Thymus (tissue), 11 donors: ENCODE measurements around the gene TXNRD1. TPM values are rescaled to one million over a fixed set of nuclear protein-coding genes. Genes with fewer than 3 reads are reported as not detected.

ENCODE experiments used
- DNase-seq, 9 donors: peaks; one replicate each; pipeline ENCODE4 v3.0.0-alpha.2; 2013; ENCODE audit warnings: low spot score in 9 of 9, low read depth in 6 of 9, missing footprints in 1 of 9
- H3K27ac ChIP-seq, 2 donors: one replicate each; pipeline ENCODE4 v1.5.1; 2013; ENCODE audit warnings: control low read depth in 1 of 2, low read depth in 1 of 2, low read length in 1 of 2, mild to moderate bottlenecking in 1 of 2, moderate library complexity in 1 of 2
- H3K27me3 ChIP-seq, 2 donors: one replicate each; pipeline ENCODE4 v1.5.1; 2013; ENCODE audit warnings: low read length in 1 of 2; ENCODE audit not compliant: control insufficient read depth in 2 of 2, insufficient read depth in 1 of 2
- H3K36me3 ChIP-seq, 2 donors: one replicate each; pipeline ENCODE4 v1.5.1; 2013; ENCODE audit warnings: low read length in 1 of 2, mild to moderate bottlenecking in 1 of 2, moderate library complexity in 1 of 2; ENCODE audit not compliant: control insufficient read depth in 2 of 2, insufficient read depth in 2 of 2
- H3K4me1 ChIP-seq, 2 donors: one replicate each; pipeline ENCODE4 v1.5.1; 2013; ENCODE audit warnings: low read length in 2 of 2; ENCODE audit not compliant: control insufficient read depth in 2 of 2, insufficient read depth in 2 of 2
- H3K4me3 ChIP-seq, 2 donors: one replicate each; pipeline ENCODE4 v1.5.1; 2013; ENCODE audit warnings: low read length in 2 of 2, control low read depth in 1 of 2, mild to moderate bottlenecking in 1 of 2
- H3K9me3 ChIP-seq, 2 donors: one replicate each; pipeline ENCODE4 v1.5.1; 2013; ENCODE audit warnings: low read length in 1 of 2, mild to moderate bottlenecking in 1 of 2; ENCODE audit not compliant: control insufficient read depth in 2 of 2, insufficient read depth in 1 of 2
- whole genome bisulfite sequencing: extraction: QIAGEN DNeasy Blood & Tissue Kit; methylation state at CpG from one replicate; pipeline ENCODE4 v1.1.7; 2013; 5-methylcytosine and 5-hydroxymethylcytosine counted together
- polyA plus RNA-seq: library from polyadenylated mRNA; stranded (reverse); fragments of 200-250 nt; gene quantifications from one replicate; pipeline ENCODE4 v1.2.3, GENCODE V29; 2013
- total RNA-seq: library from RNA; stranded (reverse); fragments of 120-200 nt; gene quantifications from one replicate; pipeline ENCODE4 v1.2.4, GENCODE V29; 2013
- donor health status: healthy.

TXNRD1 gene
- total and polyA plus RNA-seq, 2 donors = 28.2 to 68.0 TPM

- 88% methylated on average over 10 of the region's 10 CpGs for WGBS
- Histone ChIP-seq H3K27ac (no peak overlapping the region), H3K9me3 (no peaks in the 10 kb centered on the region), H3K27me3 (no peaks in the 10 kb centered on the region), H3K36me3 (no peaks in the 10 kb centered on the region), H3K4me1 (no peaks in the 10 kb centered on the region), H3K4me3 (no peak overlapping the region)
- DNase-seq = no peak
Measured at GRCh38 chr12:104175726-104176247, 39.8 kb upstream of the TXNRD1 start.

- 92% methylated on average over 2 of the region's 2 CpGs for WGBS
- H3K27me3 ChIP-seq = no peaks in the 10 kb centered on the region
- H3K4me3 ChIP-seq = no peak overlapping the region
- no peaks in the 10 kb centered on the region for H3K4me1 ChIP-seq
- H3K27ac ChIP-seq = no peak overlapping the region
- DNase-seq = no peak
- no peaks in the 10 kb centered on the region for H3K36me3 ChIP-seq
- no peaks in the 10 kb centered on the region for H3K9me3 ChIP-seq
Measured at GRCh38 chr12:104177336-104177662, 38.3 kb upstream of the TXNRD1 start.

- DNase-seq = no peak
- Histone ChIP-seq H3K27ac (no peak overlapping the region), H3K27me3 (no peaks in the 10 kb centered on the region), H3K36me3 (no peaks in the 10 kb centered on the region), H3K9me3 (no peaks in the 10 kb centered on the region), H3K4me3 (no peak overlapping the region), H3K4me1 (no peaks in the 10 kb centered on the region)
- 69% methylated on average over 8 of the region's 8 CpGs for WGBS
Measured at GRCh38 chr12:104177663-104178501, 37.7 kb upstream of the TXNRD1 start.

- Histone ChIP-seq H3K27me3 (no peaks in the 10 kb centered on the region), H3K4me1 (no peaks in the 10 kb centered on the region), H3K4me3 (no peak overlapping the region), H3K36me3 (no peaks in the 10 kb centered on the region), H3K27ac (no peak overlapping the region), H3K9me3 (peaks cover 0 to 8% of the 10 kb centered on the region in 2 donors)
- DNase-seq = no peak
- WGBS = 98% methylated on average over 5 of the region's 5 CpGs
Measured at GRCh38 chr12:104180374-104180773, 35.2 kb upstream of the TXNRD1 start.

GRCh38 chr12:104181313-104181712, 34.3 kb upstream of the TXNRD1 start:
- no peak overlapping the region for H3K4me3 ChIP-seq
- no peak for DNase-seq
- H3K27me3 ChIP-seq = no peaks in the 10 kb centered on the region
- H3K27ac ChIP-seq = no peak overlapping the region
- H3K4me1 ChIP-seq = no peaks in the 10 kb centered on the region
- no peaks in the 10 kb centered on the region for H3K36me3 ChIP-seq
- WGBS = 90% methylated on average over 4 of the region's 4 CpGs
- peaks cover 0 to 8% of the 10 kb centered on the region in 2 donors for H3K9me3 ChIP-seq

- 94% methylated on average over 4 of the region's 4 CpGs for WGBS
Measured at GRCh38 chr12:104182144-104182543, 33.4 kb upstream of the TXNRD1 start.

GRCh38 chr12:104182621-104183378, 32.8 kb upstream of the TXNRD1 start:
- Histone ChIP-seq H3K4me3 (no peak overlapping the region), H3K27ac (no peak overlapping the region), H3K36me3 (no peaks in the 10 kb centered on the region), H3K9me3 (peaks cover 0 to 8% of the 10 kb centered on the region in 2 donors), H3K4me1 (no peaks in the 10 kb centered on the region), H3K27me3 (no peaks in the 10 kb centered on the region)
- no peak for DNase-seq
- 98% methylated on average over 5 of the region's 5 CpGs for WGBS

More at GRCh38 chr12:104182144-104182543, 33.4 kb upstream of the TXNRD1 start:
- DNase-seq = no peak
- Histone ChIP-seq H3K36me3 (no peaks in the 10 kb centered on the region), H3K4me3 (no peak overlapping the region), H3K27me3 (no peaks in the 10 kb centered on the region), H3K9me3 (peaks cover 0 to 8% of the 10 kb centered on the region in 2 donors), H3K27ac (no peak overlapping the region), H3K4me1 (no peaks in the 10 kb centered on the region)

- Histone ChIP-seq H3K4me1 (no peaks in the 10 kb centered on the region), H3K4me3 (no peak overlapping the region), H3K27ac (no peak overlapping the region), H3K9me3 (peaks cover 0 to 8% of the 10 kb centered on the region in 2 donors), H3K36me3 (no peaks in the 10 kb centered on the region), H3K27me3 (no peaks in the 10 kb centered on the region)
- no peak for DNase-seq
- 89% methylated on average over 3 of the region's 3 CpGs for WGBS
Measured at GRCh38 chr12:104183443-104183842, 32.1 kb upstream of the TXNRD1 start.
